ENCODE results near the gene PCDHGC4. TPM values are rescaled to one million over a fixed set of nuclear protein-coding genes. Genes with fewer than 3 reads are reported as not detected.

The PCDHGC4 gene
- 10 to 100 TPM in 1 of 4 donors, 1 to 10 TPM in 1, under 1 TPM in 1, not detected in 1; 0.31 to 20.4 (median 1.7) TPM for total RNA-seq

DNA sequence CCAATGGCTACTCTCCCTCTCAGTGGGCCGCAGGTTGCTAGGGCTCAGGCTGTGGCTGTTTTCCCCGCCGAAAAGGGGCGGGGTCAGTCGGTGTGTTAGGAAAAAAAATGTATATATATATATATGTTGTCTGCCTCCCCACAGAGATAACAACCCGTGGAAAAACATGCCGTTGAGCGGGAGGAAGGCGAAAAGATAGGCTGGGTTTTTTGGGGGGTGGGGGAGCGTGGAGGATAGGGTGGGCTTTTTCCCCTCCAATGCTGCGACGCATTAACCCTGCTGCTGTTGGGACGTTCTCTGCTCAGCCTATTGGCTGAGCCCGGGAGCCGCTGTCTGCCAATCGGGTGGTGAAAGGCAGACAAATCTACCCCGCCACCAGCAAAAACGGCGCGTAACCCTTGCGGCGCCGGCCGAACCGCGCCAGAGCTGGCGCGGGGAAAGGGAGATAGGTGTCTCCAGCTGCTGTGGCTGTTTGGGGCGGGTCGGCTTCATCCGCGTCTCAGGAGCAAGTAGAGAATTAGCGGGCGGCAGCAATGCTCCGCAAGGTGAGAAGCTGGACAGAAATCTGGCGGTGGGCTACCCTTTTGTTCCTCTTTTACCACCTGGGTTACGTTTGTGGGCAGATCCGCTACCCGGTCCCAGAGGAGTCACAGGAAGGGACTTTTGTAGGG lies at the start of gene PCDHGC4:
TSS of gene PCDHGC4 (plus strand) at position 390 of the 671 bp plus-strand sequence. CDS start at position 534, 144 bp downstream.
- TF ChIP-seq, protein P1, sequence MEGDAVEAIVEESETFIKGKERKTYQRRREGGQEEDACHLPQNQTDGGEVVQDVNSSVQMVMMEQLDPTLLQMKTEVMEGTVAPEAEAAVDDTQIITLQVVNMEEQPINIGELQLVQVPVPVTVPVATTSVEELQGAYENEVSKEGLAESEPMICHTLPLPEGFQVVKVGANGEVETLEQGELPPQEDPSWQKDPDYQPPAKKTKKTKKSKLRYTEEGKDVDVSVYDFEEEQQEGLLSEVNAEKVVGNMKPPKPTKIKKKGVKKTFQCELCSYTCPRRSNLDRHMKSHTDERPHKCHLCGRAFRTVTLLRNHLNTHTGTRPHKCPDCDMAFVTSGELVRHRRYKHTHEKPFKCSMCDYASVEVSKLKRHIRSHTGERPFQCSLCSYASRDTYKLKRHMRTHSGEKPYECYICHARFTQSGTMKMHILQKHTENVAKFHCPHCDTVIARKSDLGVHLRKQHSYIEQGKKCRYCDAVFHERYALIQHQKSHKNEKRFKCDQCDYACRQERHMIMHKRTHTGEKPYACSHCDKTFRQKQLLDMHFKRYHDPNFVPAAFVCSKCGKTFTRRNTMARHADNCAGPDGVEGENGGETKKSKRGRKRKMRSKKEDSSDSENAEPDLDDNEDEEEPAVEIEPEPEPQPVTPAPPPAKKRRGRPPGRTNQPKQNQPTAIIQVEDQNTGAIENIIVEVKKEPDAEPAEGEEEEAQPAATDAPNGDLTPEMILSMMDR (IDR thresholded peaks at IDR 0.05 in 4 of 5, conservative IDR thresholded peaks at IDR 0.05 in 1 of 5), result no peak
- no peak for TF ChIP-seq POLR2A (IDR thresholded peaks at IDR 0.05)
- H3K27ac ChIP-seq, result no peak within 1 kb of the TSS
- in situ Hi-C loops (cut with MboI; ENCODE audit: low sequenced_read_pairs in 4 of 4), result no loop called here

GRCh38 chr5:141437221-141437620 lies 47.6 kb upstream of the PCDHGC4 start:
- in situ Hi-C loops (cut with MboI; ENCODE audit: low sequenced_read_pairs in 4 of 4) (no loop called here), intact Hi-C loops (cut with DNase I; ENCODE audit: low total_unique reads) (no loop called here)
- Histone ChIP-seq H3K9me3 (no peaks in the 10 kb centered on the region), H3K27ac (no peak overlapping the region), H3K27me3 (no peaks in the 10 kb centered on the region), H3K4me3 (no peak overlapping the region), H3K4me1 (no peaks in the 10 kb centered on the region), H3K36me3 (no peaks in the 10 kb centered on the region)
- no peak for TF ChIP-seq POLR2A (IDR thresholded peaks at IDR 0.05)
- TF ChIP-seq, protein P1 (IDR thresholded peaks at IDR 0.05 in 4 of 5, conservative IDR thresholded peaks at IDR 0.05 in 1 of 5), result no peak
- DNase-seq (no peak), ATAC-seq (no peak)

More for the DNA sequence above, at the start of gene PCDHGC4:
- intact Hi-C loops (cut with DNase I; ENCODE audit: low total_unique reads), result no loop called here
- no peak for DNase-seq
- ATAC-seq, result no peak
- Histone ChIP-seq H3K27me3 (no peaks in the 10 kb centered on the region), H3K9me3 (no peaks in the 10 kb centered on the region), H3K4me1 (peaks cover 30 to 56% of the 10 kb centered on the region in 2 donors), H3K4me3 (peak within 1 kb of the TSS; percentile 40 to 59 (median 46)), H3K36me3 (no peaks in the 10 kb centered on the region)

GRCh38 chr5:141439411-141440141 lies 45.3 kb upstream of the PCDHGC4 start:
- H3K4me1 ChIP-seq, result no peaks in the 10 kb centered on the region
- H3K36me3 ChIP-seq, result no peaks in the 10 kb centered on the region
- H3K9me3 ChIP-seq, result no peaks in the 10 kb centered on the region
- in situ Hi-C loops (cut with MboI; ENCODE audit: low sequenced_read_pairs in 4 of 4) (no loop called here), intact Hi-C loops (cut with DNase I; ENCODE audit: low total_unique reads) (no loop called here)
- TF ChIP-seq POLR2A (IDR thresholded peaks at IDR 0.05), result no peak
- TF ChIP-seq, protein P1 (IDR thresholded peaks at IDR 0.05 in 4 of 5, conservative IDR thresholded peaks at IDR 0.05 in 1 of 5), result no peak
- no peak overlapping the region for H3K4me3 ChIP-seq
- DNase-seq, result no peak
- no peak overlapping the region for H3K27ac ChIP-seq
- no peaks in the 10 kb centered on the region for H3K27me3 ChIP-seq
- ATAC-seq, result no peak

- Histone ChIP-seq H3K36me3 (no peaks in the 10 kb centered on the region), H3K27me3 (no peaks in the 10 kb centered on the region), H3K4me3 (no peak overlapping the region), H3K9me3 (no peaks in the 10 kb centered on the region), H3K4me1 (no peaks in the 10 kb centered on the region), H3K27ac (no peak overlapping the region)
- no peak for DNase-seq
- intact Hi-C loops (cut with DNase I; ENCODE audit: low total_unique reads) (no loop called here), in situ Hi-C loops (cut with MboI; ENCODE audit: low sequenced_read_pairs in 4 of 4) (no loop called here)
- TF ChIP-seq, protein P1 (IDR thresholded peaks at IDR 0.05 in 4 of 5, conservative IDR thresholded peaks at IDR 0.05 in 1 of 5), result no peak
- TF ChIP-seq POLR2A (IDR thresholded peaks at IDR 0.05), result no peak
- ATAC-seq, result no peak
Measured at GRCh38 chr5:141440341-141440740, 44.5 kb upstream of the PCDHGC4 start.
